Neural progenitor cell (in vitro differentiated cells): ENCODE results near the gene SUSD6. TPM values are rescaled to one million over a fixed set of nuclear protein-coding genes. Genes with fewer than 3 reads are reported as not detected.
"Not testable (repeated sequence)": the region's sequence is repeated elsewhere in the genome, so short reads cannot be mapped to it uniquely, and the experiment has no call there.

Experiments used
- DNase-seq: peaks from one replicate; pipeline ENCODE4 v3.0.0-alpha.2; 2016; ENCODE audit warnings: low spot score
- H2AFZ ChIP-seq: fragments of 200-600 bp; sonication (generic); replicated peaks from 2 replicates; pipeline ENCODE4 v1.6.1; 2016; ENCODE audit warnings: antibody characterized with exemption
- H3F3A ChIP-seq: fragments of 200-600 bp; sonication (generic); 2 replicates; pipeline ENCODE4 v1.6.1; 2016; ENCODE audit warnings: antibody characterized with exemption, low read depth
- H3K27ac ChIP-seq: fragments of 200-600 bp; sonication (generic); 2 replicates; pipeline ENCODE4 v1.5.1; 2016; ENCODE audit warnings: mild to moderate bottlenecking
- H3K27me3 ChIP-seq: fragments of 200-600 bp; sonication (generic); 2 replicates; pipeline ENCODE4 v1.6.1; 2016; ENCODE audit warnings: mild to moderate bottlenecking, moderate library complexity
- H3K36me3 ChIP-seq: fragments of 200-600 bp; sonication (generic); 2 replicates; pipeline ENCODE4 v1.5.1; 2016
- H3K4me1 ChIP-seq: fragments of 200-600 bp; sonication (generic); 2 replicates; pipeline ENCODE4 v1.6.1; 2016; ENCODE audit warnings: mixed run types
- H3K4me2 ChIP-seq: fragments of 200-600 bp; sonication (generic); 2 replicates; pipeline ENCODE4 v1.6.1; 2016
- H3K4me3 ChIP-seq: fragments of 200-600 bp; sonication (generic); 2 replicates; pipeline ENCODE4 v1.5.1; 2016
- H3K79me2 ChIP-seq: fragments of 200-600 bp; sonication (generic); 2 replicates; pipeline ENCODE4 v1.6.1; 2016; ENCODE audit warnings: low read depth
- H3K9ac ChIP-seq: fragments of 200-600 bp; sonication (generic); 2 replicates; pipeline ENCODE4 v1.6.1; 2016
- H3K9me3 ChIP-seq: fragments of 200-600 bp; sonication (generic); 2 replicates; pipeline ENCODE4 v1.5.1; 2016; ENCODE audit warnings: low read depth
- H4K20me1 ChIP-seq: fragments of 200-600 bp; sonication (generic); 2 replicates; pipeline ENCODE4 v1.6.1; 2016; ENCODE audit warnings: low read depth
- H3K27ac Mint-ChIP-seq: 3 replicates; pipeline ENCODE4 v1.8.0; 2021; ENCODE audit warnings: mixed read lengths
- H3K27me3 Mint-ChIP-seq: 2 replicates; pipeline ENCODE4 v1.8.0; 2022; ENCODE audit warnings: low read depth, mild to moderate bottlenecking, inconsistent platforms, moderate library complexity, mixed read lengths; ENCODE audit not compliant: insufficient read depth
- H3K36me3 Mint-ChIP-seq: 3 replicates; pipeline ENCODE4 v1.8.0; 2021; ENCODE audit warnings: mixed read lengths
- H3K4me1 Mint-ChIP-seq: 3 replicates; pipeline ENCODE4 v1.8.0; 2021; ENCODE audit warnings: mixed read lengths
- H3K4me3 Mint-ChIP-seq: 3 replicates; pipeline ENCODE4 v1.8.0; 2021; ENCODE audit warnings: mild to moderate bottlenecking, moderate library complexity, mixed read lengths
- H3K9me3 Mint-ChIP-seq: 3 replicates; pipeline ENCODE4 v1.8.0; 2020; ENCODE audit warnings: mixed read lengths
- CTCF ChIP-seq: fragments of 200-600 bp; sonication (generic); IDR thresholded peaks from 2 replicates; pipeline ENCODE4 v1.5.1; 2017; ENCODE audit warnings: antibody characterized with exemption, mild to moderate bottlenecking
- EZH2 ChIP-seq: fragments of 200-600 bp; sonication (generic); IDR thresholded peaks from 2 replicates; pipeline ENCODE4 v1.6.1; 2017; ENCODE audit warnings: antibody characterized with exemption, mild to moderate bottlenecking, moderate library complexity
- EZH2phosphoT487 ChIP-seq: fragments of 200-600 bp; sonication (generic); IDR thresholded peaks from 2 replicates; pipeline ENCODE4 v1.6.1; 2017; ENCODE audit warnings: antibody characterized with exemption
- total RNA-seq: library from RNA; depleted of rRNA; stranded (reverse); fragments of >200 nt; gene quantifications from 2 replicates; pipeline ENCODE4 v1.2.3, GENCODE V29; 2015; ENCODE audit warnings: low replicate concordance

Gene SUSD6
- total RNA-seq, 1 donor from 2014 or later: 6.3 TPM

GRCh38 chr14:69640931-69641330 is 29.5 kb downstream of the SUSD6 start:
- Mint-ChIP-seq H3K4me1 (peaks cover 33% of the 10 kb centered on the region), H3K36me3 (peaks cover 12% of the 10 kb centered on the region)

GRCh38 chr14:69642212-69642793 is 30.9 kb downstream of the SUSD6 start:
- Histone ChIP-seq H3K79me2 (peaks cover 34% of the 10 kb centered on the region), H3K4me1 (peaks cover 20% of the 10 kb centered on the region), H3F3A (peaks cover 16% of the 10 kb centered on the region), H4K20me1 (peaks cover 16% of the 10 kb centered on the region)
- DNase-seq, H3K4me3 Mint-ChIP-seq, H3K27ac ChIP-seq, H3K9me3 ChIP-seq, H3K36me3 ChIP-seq, H3K4me2 ChIP-seq, H2AFZ ChIP-seq, H3K9ac ChIP-seq, H3K4me3 ChIP-seq, H3K27me3 ChIP-seq, H3K27me3 Mint-ChIP-seq, H3K27ac Mint-ChIP-seq: not testable (repeated sequence)
- peaks cover 21% of the 10 kb centered on the region for H3K4me1 Mint-ChIP-seq
- peaks cover 12% of the 10 kb centered on the region for H3K36me3 Mint-ChIP-seq
- peaks cover 25% of the 10 kb centered on the region for H3K9me3 Mint-ChIP-seq

More at GRCh38 chr14:69640931-69641330, 29.5 kb downstream of the SUSD6 start:
- no peak for DNase-seq
- peaks cover 8% of the 10 kb centered on the region for H3K27me3 Mint-ChIP-seq
- Histone ChIP-seq H4K20me1 (peaks cover 25% of the 10 kb centered on the region), H3K4me2 (no peak overlapping the region), H3K4me1 (peaks cover 32% of the 10 kb centered on the region), H3K79me2 (peaks cover 48% of the 10 kb centered on the region), H3F3A (peaks cover 22% of the 10 kb centered on the region), H3K27ac (no peak overlapping the region), H3K9me3 (peaks cover 6% of the 10 kb centered on the region), H3K4me3 (no peak overlapping the region), H2AFZ (no peak overlapping the region), H3K27me3 (no peaks in the 10 kb centered on the region), H3K9ac (no peak overlapping the region), H3K36me3 (peaks cover 6% of the 10 kb centered on the region)
- TF ChIP-seq EZH2 (no peak), EZH2phosphoT487 (no peak), CTCF (no peak)
- no peak overlapping the region for H3K27ac Mint-ChIP-seq
- H3K4me3 Mint-ChIP-seq: no peak overlapping the region
- peaks cover 25% of the 10 kb centered on the region for H3K9me3 Mint-ChIP-seq

- no peak overlapping the region for H2AFZ ChIP-seq
- Mint-ChIP-seq H3K27ac (no peak overlapping the region), H3K9me3 (peaks cover 25% of the 10 kb centered on the region), H3K4me1 (peaks cover 8% of the 10 kb centered on the region), H3K27me3 (peaks cover 2% of the 10 kb centered on the region), H3K4me3 (no peak overlapping the region), H3K36me3 (peaks cover 12% of the 10 kb centered on the region)
- peaks cover 7% of the 10 kb centered on the region for H3K4me1 ChIP-seq
- peaks cover 6% of the 10 kb centered on the region for H3K9me3 ChIP-seq
- peaks cover 6% of the 10 kb centered on the region for H3K36me3 ChIP-seq
- no peaks in the 10 kb centered on the region for H3K27me3 ChIP-seq
- no peak overlapping the region for H3K4me3 ChIP-seq
- H3K9ac ChIP-seq: no peak overlapping the region
- H3K79me2 ChIP-seq: peaks cover 31% of the 10 kb centered on the region
- no peak for DNase-seq
- no peak overlapping the region for H3K27ac ChIP-seq
- peaks cover 3% of the 10 kb centered on the region for H3F3A ChIP-seq
- no peak overlapping the region for H3K4me2 ChIP-seq
- peaks cover 2% of the 10 kb centered on the region for H4K20me1 ChIP-seq
- TF ChIP-seq EZH2 (no peak), CTCF (no peak), EZH2phosphoT487 (no peak)
These were observed 32.2 kb downstream of the SUSD6 start for GRCh38 chr14:69643430-69644200.

- TF ChIP-seq CTCF (no peak), EZH2phosphoT487 (no peak), EZH2 (no peak)
- no peaks in the 10 kb centered on the region for H3K4me1 Mint-ChIP-seq
- no peak overlapping the region for H3K27ac ChIP-seq
- H3K9me3 ChIP-seq: peaks cover 6% of the 10 kb centered on the region
- no peaks in the 10 kb centered on the region for H3F3A ChIP-seq
- peaks cover 6% of the 10 kb centered on the region for H3K36me3 ChIP-seq
- peaks cover 25% of the 10 kb centered on the region for H3K9me3 Mint-ChIP-seq
- peaks cover 8% of the 10 kb centered on the region for H3K4me1 ChIP-seq
- no peak overlapping the region for H3K27ac Mint-ChIP-seq
- H3K36me3 Mint-ChIP-seq: peaks cover 12% of the 10 kb centered on the region
- H3K4me3 ChIP-seq: no peak overlapping the region
- no peak overlapping the region for H3K4me3 Mint-ChIP-seq
- no peaks in the 10 kb centered on the region for H3K27me3 ChIP-seq
- DNase-seq: no peak
- H2AFZ ChIP-seq: no peak overlapping the region
- peaks cover 2% of the 10 kb centered on the region for H3K27me3 Mint-ChIP-seq
- H3K9ac ChIP-seq: no peak overlapping the region
- H3K79me2 ChIP-seq: peaks cover 26% of the 10 kb centered on the region
- peaks cover 4% of the 10 kb centered on the region for H4K20me1 ChIP-seq
- H3K4me2 ChIP-seq: no peak overlapping the region
These were observed 33.4 kb downstream of the SUSD6 start for GRCh38 chr14:69644814-69645213.
